Mesenchymal stem cell (in vitro differentiated cells and primary cell): Measurements from ENCODE around the gene CEP70.

Experiments used
- DNase-seq: peaks from one replicate; pipeline ENCODE4 v3.0.0-alpha.2; 2013
- H2AFZ ChIP-seq: one replicate; pipeline ENCODE4 v1.6.1; 2013; ENCODE audit warnings: low read depth, mild to moderate bottlenecking, control low read depth, inconsistent platforms, low read length, moderate library complexity
- H2AK5ac ChIP-seq: 2 replicates; pipeline ENCODE4 v1.6.1; 2013; ENCODE audit warnings: low read length, moderate library complexity, mild to moderate bottlenecking, inconsistent platforms; ENCODE audit not compliant: severe bottlenecking
- H2BK120ac ChIP-seq: one replicate; pipeline ENCODE4 v1.6.1; 2013; ENCODE audit warnings: low read depth, mild to moderate bottlenecking, inconsistent platforms, low read length, moderate library complexity
- H2BK12ac ChIP-seq, 2 experiments: one replicate each; pipeline ENCODE4 v1.6.1; 2013; ENCODE audit warnings: inconsistent platforms in 2 of 2, low read length in 2 of 2, mild to moderate bottlenecking in 2 of 2, moderate library complexity in 2 of 2, control low read depth in 1 of 2
- H2BK15ac ChIP-seq: one replicate; pipeline ENCODE4 v1.6.1; 2013; ENCODE audit warnings: mild to moderate bottlenecking, low read depth, inconsistent platforms; ENCODE audit not compliant: poor library complexity, severe bottlenecking
- H2BK5ac ChIP-seq: 2 replicates; pipeline ENCODE4 v1.6.1; 2013; ENCODE audit warnings: low read depth, mild to moderate bottlenecking, low read length, control low read depth, inconsistent platforms; ENCODE audit not compliant: poor library complexity, severe bottlenecking
- H3K14ac ChIP-seq, 2 experiments: one replicate each; pipeline ENCODE4 v1.6.1; 2013; ENCODE audit warnings: inconsistent platforms in 2 of 2, low read length in 2 of 2, control low read depth in 1 of 2, mild to moderate bottlenecking in 1 of 2, moderate library complexity in 1 of 2
- H3K18ac ChIP-seq, 2 experiments: one replicate each; pipeline ENCODE4 v1.6.1; 2013; ENCODE audit warnings: inconsistent platforms in 2 of 2, low read length in 2 of 2, control low read depth in 1 of 2, low read depth in 1 of 2, mild to moderate bottlenecking in 1 of 2
- H3K23ac ChIP-seq, 2 experiments: one replicate each; pipeline ENCODE4 v1.6.1; 2013; ENCODE audit warnings: inconsistent platforms in 2 of 2, low read length in 2 of 2, mild to moderate bottlenecking in 2 of 2, moderate library complexity in 2 of 2, control low read depth in 1 of 2
- H3K27ac ChIP-seq: 2 replicates; pipeline ENCODE4 v1.5.1; 2013; ENCODE audit warnings: mild to moderate bottlenecking, moderate library complexity, low read length, control low read depth, inconsistent platforms; ENCODE audit not compliant: poor library complexity, severe bottlenecking
- H3K27me3 ChIP-seq, 2 experiments: 2 replicates each; pipeline versions ENCODE4 v1.6.1 to v1.7.0; 2013; ENCODE audit warnings: low read length in 2 of 2, mild to moderate bottlenecking in 2 of 2, moderate library complexity in 2 of 2, control low read depth in 1 of 2, inconsistent platforms in 1 of 2; ENCODE audit not compliant: control insufficient read depth in 1 of 2, insufficient read depth in 1 of 2
- H3K36me3 ChIP-seq, 2 experiments: 2 replicates each; pipeline versions ENCODE4 v1.6.1 to v1.7.0; 2013; ENCODE audit warnings: low read length in 2 of 2, control low read depth in 1 of 2, inconsistent platforms in 1 of 2, low read depth in 1 of 2, mild to moderate bottlenecking in 1 of 2; ENCODE audit not compliant: insufficient read depth in 2 of 2, control insufficient read depth in 1 of 2
- H3K4ac ChIP-seq, 2 experiments: one replicate each; pipeline ENCODE4 v1.6.1; 2013; ENCODE audit warnings: inconsistent platforms in 2 of 2, low read length in 2 of 2, mild to moderate bottlenecking in 2 of 2, moderate library complexity in 2 of 2, control low read depth in 1 of 2, low read depth in 1 of 2
- H3K4me1 ChIP-seq: 2 replicates; pipeline ENCODE4 v1.6.1; 2013; ENCODE audit warnings: low read depth, low read length, control low read depth; ENCODE audit not compliant: control insufficient read depth, insufficient read depth
- H3K4me2 ChIP-seq: 2 replicates; pipeline ENCODE4 v1.6.1; 2013; ENCODE audit warnings: low read length, mild to moderate bottlenecking, inconsistent platforms; ENCODE audit not compliant: poor library complexity, severe bottlenecking
- H3K4me3 ChIP-seq, 2 experiments: 2 replicates each; pipeline versions ENCODE4 v1.5.1 to v1.7.0; 2013; ENCODE audit warnings: low read length in 2 of 2, mild to moderate bottlenecking in 2 of 2, control low read depth in 1 of 2, low read depth in 1 of 2; ENCODE audit not compliant: insufficient read depth in 1 of 2
- H3K79me1 ChIP-seq: replicated peaks from 2 replicates; pipeline ENCODE4 v1.6.1; 2013; ENCODE audit warnings: mild to moderate bottlenecking, control low read depth, low read length, inconsistent platforms; ENCODE audit not compliant: poor library complexity, severe bottlenecking
- H3K9ac ChIP-seq: 2 replicates; pipeline ENCODE4 v1.7.0; 2013; ENCODE audit warnings: mild to moderate bottlenecking, low read length, moderate library complexity
- H3K9me3 ChIP-seq: 2 replicates; pipeline ENCODE4 v1.7.0; 2013; ENCODE audit warnings: mild to moderate bottlenecking, low read length; ENCODE audit not compliant: control insufficient read depth
- H4K8ac ChIP-seq: one replicate; pipeline ENCODE4 v1.6.1; 2013; ENCODE audit warnings: inconsistent platforms, mild to moderate bottlenecking, low read length, moderate library complexity
- H4K91ac ChIP-seq: one replicate; pipeline ENCODE4 v1.6.1; 2013; ENCODE audit warnings: mild to moderate bottlenecking, low read length, inconsistent platforms
- WGBS: methylation state at CpG from one replicate; pipeline ENCODE4 v1.1.7; 2013; ENCODE audit warnings: mixed read lengths; 5-methylcytosine and 5-hydroxymethylcytosine counted together

CEP70 gene

DNA sequence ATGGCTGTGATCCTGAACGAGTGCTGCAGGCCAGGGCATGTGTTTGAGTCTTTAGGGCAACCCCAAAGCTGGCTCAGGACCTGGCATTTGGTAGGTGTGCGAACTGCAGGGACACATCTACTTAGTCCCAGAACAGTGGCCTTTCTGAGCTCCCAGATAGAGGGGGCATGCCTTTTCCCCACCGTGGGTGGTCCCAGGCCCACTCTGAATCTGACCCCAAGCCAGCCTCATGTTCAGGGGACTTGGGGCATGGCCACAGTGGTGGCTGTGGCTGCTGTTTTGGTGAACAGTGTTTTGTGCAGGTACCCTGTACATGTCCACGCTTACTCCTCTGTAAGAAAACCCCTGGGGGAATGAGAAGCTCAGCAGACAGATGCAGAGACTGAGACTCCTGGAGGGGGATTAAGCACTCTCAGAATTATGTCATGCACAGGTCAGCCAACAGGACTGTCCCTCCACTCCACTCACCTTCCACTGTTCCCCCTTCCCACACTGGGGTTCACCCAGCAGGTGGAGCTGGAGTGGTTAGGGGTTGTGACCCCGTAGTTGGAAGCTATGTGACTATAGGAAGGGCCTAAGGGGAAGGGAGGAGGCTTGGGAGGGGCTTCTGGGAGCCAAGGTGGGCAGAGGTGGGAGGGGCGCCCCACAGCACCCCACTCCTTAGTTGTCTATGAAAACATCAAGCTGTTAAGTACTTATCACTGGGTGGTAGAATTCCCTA is 143.2 kb downstream of the CEP70 start:
- H3K14ac ChIP-seq, result no peak overlapping the region
- no peak for DNase-seq
- H4K8ac ChIP-seq, result no peak overlapping the region
- peaks cover 0 to 11% of the 10 kb centered on the region in 2 experiments for H3K27me3 ChIP-seq
- H3K36me3 ChIP-seq, result no peaks in the 10 kb centered on the region
- no peak overlapping the region for H3K18ac ChIP-seq
- H2AK5ac ChIP-seq, result no peak overlapping the region
- no peak overlapping the region for H2BK12ac ChIP-seq
- H2BK15ac ChIP-seq, result no peak overlapping the region
- WGBS, result 45% methylated on average over 4 of the region's 6 CpGs
- H2BK5ac ChIP-seq, result no peak overlapping the region
- no peak overlapping the region for H3K4me3 ChIP-seq
- H3K9me3 ChIP-seq, result no peaks in the 10 kb centered on the region
- H3K79me1 ChIP-seq, result no peaks in the 10 kb centered on the region
- no peak overlapping the region for H3K4ac ChIP-seq
- H3K9ac ChIP-seq, result no peak overlapping the region
- H3K27ac ChIP-seq, result no peak overlapping the region
- no peak overlapping the region for H2BK120ac ChIP-seq
- H3K4me2 ChIP-seq, result no peak overlapping the region
- H3K4me1 ChIP-seq, result peaks cover 6% of the 10 kb centered on the region
- no peak overlapping the region for H2AFZ ChIP-seq
- H3K23ac ChIP-seq, result peak overlapping the region in 1 of 2 experiments; percentile 87
- no peak overlapping the region for H4K91ac ChIP-seq

DNA sequence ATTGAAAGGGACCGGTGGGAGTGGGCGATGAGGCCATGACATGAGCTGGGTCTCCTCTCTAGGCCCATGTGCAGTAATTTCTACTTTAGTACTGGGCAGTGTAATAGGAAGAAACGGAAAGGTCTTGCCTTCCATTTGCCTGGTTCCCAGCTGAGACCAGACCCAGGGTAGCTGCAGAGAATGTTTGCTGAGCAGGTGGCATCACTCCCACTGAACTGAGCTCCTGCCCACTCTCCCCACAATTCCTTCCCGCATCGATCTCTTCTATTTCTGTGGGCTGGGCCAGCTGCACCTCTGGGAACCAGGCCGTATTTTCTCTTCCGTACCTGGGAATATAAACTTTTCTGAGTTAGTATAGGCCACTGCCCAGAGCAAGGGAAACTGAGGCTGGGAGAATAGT is 143.9 kb downstream of the CEP70 start:
- no peak overlapping the region for H2AFZ ChIP-seq
- H3K4me1 ChIP-seq, result peaks cover 6% of the 10 kb centered on the region
- 94% methylated on average over 7 of the region's 7 CpGs for WGBS
- no peak overlapping the region for H3K4me3 ChIP-seq
- no peak for DNase-seq
- no peaks in the 10 kb centered on the region for H3K36me3 ChIP-seq
- no peak overlapping the region for H4K91ac ChIP-seq
- peaks cover 0 to 5% of the 10 kb centered on the region in 2 experiments for H3K27me3 ChIP-seq
- no peaks in the 10 kb centered on the region for H3K79me1 ChIP-seq
- no peak overlapping the region for H3K18ac ChIP-seq
- no peak overlapping the region for H3K14ac ChIP-seq
- H3K23ac ChIP-seq, result no peak overlapping the region
- H3K4ac ChIP-seq, result no peak overlapping the region
- H2BK12ac ChIP-seq, result no peak overlapping the region
- H3K9me3 ChIP-seq, result no peaks in the 10 kb centered on the region
- H4K8ac ChIP-seq, result no peak overlapping the region
- H3K27ac ChIP-seq, result no peak overlapping the region
- no peak overlapping the region for H2BK15ac ChIP-seq
- no peak overlapping the region for H3K4me2 ChIP-seq
- H3K9ac ChIP-seq, result no peak overlapping the region
- no peak overlapping the region for H2BK120ac ChIP-seq
- H2BK5ac ChIP-seq, result no peak overlapping the region
- no peak overlapping the region for H2AK5ac ChIP-seq

DNA sequence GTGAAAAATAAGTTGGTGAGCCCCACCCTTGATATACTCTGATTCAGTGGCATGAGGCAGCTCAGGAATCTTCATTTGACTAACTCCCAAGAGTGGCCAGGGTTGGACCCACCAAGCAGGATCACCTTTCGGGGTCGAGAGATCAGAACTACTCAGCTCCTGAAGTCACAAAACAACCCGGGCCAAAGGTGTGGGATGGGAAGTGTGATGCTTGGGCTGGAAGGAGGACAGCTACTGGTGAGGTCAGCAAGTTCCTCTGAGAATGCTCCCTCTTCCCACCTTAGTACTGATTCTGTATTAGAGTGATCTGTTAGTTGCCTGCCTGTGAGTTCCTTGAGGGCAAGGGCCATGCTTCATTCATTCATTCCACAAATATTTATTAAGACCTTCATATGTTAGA is 144.6 kb downstream of the CEP70 start:
- no peak overlapping the region for H4K8ac ChIP-seq
- H3K9ac ChIP-seq, result no peak overlapping the region
- DNase-seq, result no peak
- H3K4me1 ChIP-seq, result peaks cover 4% of the 10 kb centered on the region
- H3K18ac ChIP-seq, result no peak overlapping the region
- no peak overlapping the region for H2AK5ac ChIP-seq
- 82% methylated on average over 3 of the region's 3 CpGs for WGBS
- H2BK15ac ChIP-seq, result no peak overlapping the region
- H3K27ac ChIP-seq, result no peak overlapping the region
- H3K36me3 ChIP-seq, result no peaks in the 10 kb centered on the region
- no peaks in the 10 kb centered on the region for H3K9me3 ChIP-seq
- no peak overlapping the region for H2BK120ac ChIP-seq
- H3K14ac ChIP-seq, result no peak overlapping the region
- no peaks in the 10 kb centered on the region for H3K27me3 ChIP-seq
- H3K23ac ChIP-seq, result no peak overlapping the region
- H2AFZ ChIP-seq, result no peak overlapping the region
- H2BK5ac ChIP-seq, result no peak overlapping the region
- H4K91ac ChIP-seq, result no peak overlapping the region
- H3K4me2 ChIP-seq, result no peak overlapping the region
- no peaks in the 10 kb centered on the region for H3K79me1 ChIP-seq
- no peak overlapping the region for H3K4me3 ChIP-seq
- no peak overlapping the region for H2BK12ac ChIP-seq
- no peak overlapping the region for H3K4ac ChIP-seq

DNA sequence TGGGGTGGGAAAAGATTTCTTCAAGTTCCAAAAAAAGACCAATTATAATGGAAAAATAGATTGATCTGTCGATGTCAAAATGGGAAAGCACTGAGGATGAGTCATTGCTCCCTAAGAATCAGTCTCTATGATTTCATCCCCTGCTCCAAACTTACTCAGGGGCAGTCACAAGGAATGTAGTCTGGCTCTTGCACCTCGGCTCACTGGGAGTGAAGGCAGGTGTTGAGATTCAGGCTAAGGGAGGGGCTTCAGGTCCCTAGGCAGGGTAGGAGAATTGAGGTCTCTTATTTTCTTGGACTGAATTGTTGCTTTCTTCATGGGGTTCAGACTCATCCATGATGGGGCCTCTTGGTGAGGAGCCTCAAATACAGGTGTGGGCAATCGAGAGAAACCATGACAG is 145.4 kb downstream of the CEP70 start:
- no peak overlapping the region for H2BK12ac ChIP-seq
- DNase-seq, result no peak
- no peaks in the 10 kb centered on the region for H3K79me1 ChIP-seq
- no peak overlapping the region for H3K18ac ChIP-seq
- H2BK5ac ChIP-seq, result no peak overlapping the region
- H2BK120ac ChIP-seq, result no peak overlapping the region
- no peak overlapping the region for H3K4me3 ChIP-seq
- peaks cover 4% of the 10 kb centered on the region for H3K4me1 ChIP-seq
- no peak overlapping the region for H3K4ac ChIP-seq
- no peak overlapping the region for H3K27ac ChIP-seq
- H3K4me2 ChIP-seq, result no peak overlapping the region
- no peak overlapping the region for H4K91ac ChIP-seq
- no peak overlapping the region for H4K8ac ChIP-seq
- no peak overlapping the region for H2AK5ac ChIP-seq
- WGBS, result 97% methylated on average over 3 of the region's 3 CpGs
- no peak overlapping the region for H3K23ac ChIP-seq
- no peak overlapping the region for H3K14ac ChIP-seq
- no peaks in the 10 kb centered on the region for H3K36me3 ChIP-seq
- H2BK15ac ChIP-seq, result no peak overlapping the region
- H3K27me3 ChIP-seq, result no peaks in the 10 kb centered on the region
- H2AFZ ChIP-seq, result no peak overlapping the region
- H3K9me3 ChIP-seq, result no peaks in the 10 kb centered on the region
- H3K9ac ChIP-seq, result no peak overlapping the region
